Measurements from ENCODE around the gene UQCC5. TPM values are rescaled to one million over a fixed set of nuclear protein-coding genes. Genes with fewer than 3 reads are reported as not detected.

Gene UQCC5
- total and polyA plus RNA-seq, 8 donors: 1.3 to 58.5 (median 24.0) TPM; not detected in 2

GRCh38 chr3:52513281-52513680 lies 23.1 kb upstream of the UQCC5 start:
- TF ChIP-seq CTCF (IDR thresholded peaks at IDR 0.05) (no peak), POLR2AphosphoS5 (IDR thresholded peaks at IDR 0.05) (no peak), POLR2A (IDR thresholded peaks at IDR 0.05) (no peak)
- Histone ChIP-seq H3K4me3 (no peak overlapping the region), H3K4me1 (peaks cover 0 to 2% (median under 1%) of the 10 kb centered on the region in 4 donors), H3K36me3 (peaks cover 0 to 30% (median 0%) of the 10 kb centered on the region in 4 donors), H3K27me3 (no peaks in the 10 kb centered on the region), H3K27ac (no peak overlapping the region), H3K9me3 (no peaks in the 10 kb centered on the region)
- 82 to 93% (median 86%) methylated on average over 6 to 7 of the region's 7 CpGs for WGBS, 5 donors
- no peak for DNase-seq
- intact Hi-C loops (cut with DNase I; ENCODE audit: low total_unique reads): no loop called here

GRCh38 chr3:52514576-52514975 lies 21.8 kb upstream of the UQCC5 start:
- intact Hi-C loops (cut with DNase I; ENCODE audit: low total_unique reads): no loop called here
- H3K27ac ChIP-seq: no peak overlapping the region
- DNase-seq: no peak
- TF ChIP-seq POLR2A (IDR thresholded peaks at IDR 0.05) (no peak), EP300 (IDR thresholded peaks at IDR 0.05) (no peak), POLR2AphosphoS5 (IDR thresholded peaks at IDR 0.05) (no peak)
- peaks cover 0 to 30% (median 0%) of the 10 kb centered on the region in 4 donors for H3K36me3 ChIP-seq
- no peaks in the 10 kb centered on the region for H3K27me3 ChIP-seq
- H3K9me3 ChIP-seq: no peaks in the 10 kb centered on the region
- H3K4me1 ChIP-seq: peaks cover 0 to 10% (median 7%) of the 10 kb centered on the region in 4 donors
- whole genome bisulfite sequencing, 5 donors: 72 to 85% (median 78%) methylated on average over 3 to 11 of the region's 11 CpGs
- H3K4me3 ChIP-seq: no peak overlapping the region

GRCh38 chr3:52515192-52515591 lies 21.2 kb upstream of the UQCC5 start:
- peaks cover 0 to 10% (median 7%) of the 10 kb centered on the region in 4 donors for H3K4me1 ChIP-seq
- 47 to 56% (median 50%) methylated on average over 6 of the region's 6 CpGs for WGBS, 5 donors
- H3K4me3 ChIP-seq: no peak overlapping the region
- intact Hi-C loops (cut with DNase I; ENCODE audit: low total_unique reads): no loop called here
- no peaks in the 10 kb centered on the region for H3K9me3 ChIP-seq
- TF ChIP-seq EP300 (IDR thresholded peaks at IDR 0.05) (no peak), POLR2AphosphoS5 (IDR thresholded peaks at IDR 0.05) (no peak), POLR2A (IDR thresholded peaks at IDR 0.05) (no peak), CTCF (IDR thresholded peaks at IDR 0.05) (no peak)
- H3K27ac ChIP-seq: no peak overlapping the region
- no peak for DNase-seq
- peaks cover 0 to 36% (median 0%) of the 10 kb centered on the region in 4 donors for H3K36me3 ChIP-seq
- no peaks in the 10 kb centered on the region for H3K27me3 ChIP-seq

GRCh38 chr3:52516509-52517195 lies 19.8 kb upstream of the UQCC5 start:
- H3K36me3 ChIP-seq: peaks cover 0 to 44% (median 1%) of the 10 kb centered on the region in 4 donors
- H3K9me3 ChIP-seq: no peaks in the 10 kb centered on the region
- intact Hi-C loops (cut with DNase I; ENCODE audit: low total_unique reads): no loop called here
- DNase-seq: no peak
- 90 to 94% (median 94%) methylated on average over 16 to 19 of the region's 19 CpGs for WGBS, 5 donors
- no peak for TF ChIP-seq POLR2A (IDR thresholded peaks at IDR 0.05)
- no peak overlapping the region for H3K27ac ChIP-seq
- H3K4me1 ChIP-seq: peaks cover 0 to 10% (median 7%) of the 10 kb centered on the region in 4 donors
- no peaks in the 10 kb centered on the region for H3K27me3 ChIP-seq
- no peak overlapping the region for H3K4me3 ChIP-seq

GRCh38 chr3:52517796-52518722 lies 18.3 kb upstream of the UQCC5 start:
- Histone ChIP-seq H3K9me3 (no peaks in the 10 kb centered on the region), H3K36me3 (peaks cover 0 to 49% (median 9%) of the 10 kb centered on the region in 4 donors), H3K27me3 (no peaks in the 10 kb centered on the region), H3K27ac (no peak overlapping the region), H3K4me1 (peaks cover 0 to 10% (median 7%) of the 10 kb centered on the region in 4 donors), H3K4me3 (peak overlapping the region; percentile 28 to 51 (median 36))
- 71 to 86% (median 80%) methylated on average over 19 to 25 of the region's 25 CpGs for WGBS, 5 donors
- intact Hi-C loops (cut with DNase I; ENCODE audit: low total_unique reads): no loop called here
- no peak for DNase-seq
- TF ChIP-seq EP300 (IDR thresholded peaks at IDR 0.05): no peak
- TF ChIP-seq CTCF (IDR thresholded peaks at IDR 0.05): no peak
- TF ChIP-seq POLR2AphosphoS5 (IDR thresholded peaks at IDR 0.05): no peak
- no peak for TF ChIP-seq POLR2A (IDR thresholded peaks at IDR 0.05)

Measured in stomach (tissue), 9 donors.